Progenitor cell of endocrine pancreas (in vitro differentiated cells): Measurements from ENCODE around the gene RNFT2. TPM values are rescaled to one million over a fixed set of nuclear protein-coding genes. Genes with fewer than 3 reads are reported as not detected.

Experiments used
- DNase-seq: peaks from one replicate; pipeline ENCODE4 v3.0.0; 2021; ENCODE audit warnings: low spot score; ENCODE audit not compliant: unreplicated experiment
- H3K27ac Mint-ChIP-seq: 2 replicates; pipeline ENCODE4 v1.8.0; 2021; ENCODE audit warnings: mild to moderate bottlenecking, moderate library complexity, mixed read lengths
- H3K27me3 Mint-ChIP-seq: 2 replicates; pipeline ENCODE4 v1.8.0; 2021; ENCODE audit warnings: mixed read lengths
- H3K36me3 Mint-ChIP-seq: 2 replicates; pipeline ENCODE4 v1.8.0; 2022; ENCODE audit warnings: mixed read lengths; ENCODE audit not compliant: insufficient read depth
- H3K4me1 Mint-ChIP-seq: 2 replicates; pipeline ENCODE4 v1.8.0; 2021; ENCODE audit warnings: low read depth, mixed read lengths
- H3K4me3 Mint-ChIP-seq: 2 replicates; pipeline ENCODE4 v1.8.0; 2021; ENCODE audit warnings: low read depth, mild to moderate bottlenecking, moderate library complexity, mixed read lengths
- H3K9me3 Mint-ChIP-seq: 2 replicates; pipeline ENCODE4 v1.8.0; 2021; ENCODE audit warnings: low read depth, mixed read lengths
- CTCF ChIP-seq: fragments of 200-600 bp; sonication (generic); IDR thresholded peaks from one replicate; pipeline ENCODE4 v1.5.0; 2021; ENCODE audit warnings: antibody characterized with exemption, mild to moderate bottlenecking; ENCODE audit not compliant: unreplicated experiment
- total RNA-seq: library from RNA; stranded (reverse); gene quantifications from 2 replicates; pipeline ENCODE4 v1.2.1, GENCODE V29; 2021

Gene RNFT2
- total RNA-seq, 1 donor from 2014 or later = 32.1 TPM

DNA sequence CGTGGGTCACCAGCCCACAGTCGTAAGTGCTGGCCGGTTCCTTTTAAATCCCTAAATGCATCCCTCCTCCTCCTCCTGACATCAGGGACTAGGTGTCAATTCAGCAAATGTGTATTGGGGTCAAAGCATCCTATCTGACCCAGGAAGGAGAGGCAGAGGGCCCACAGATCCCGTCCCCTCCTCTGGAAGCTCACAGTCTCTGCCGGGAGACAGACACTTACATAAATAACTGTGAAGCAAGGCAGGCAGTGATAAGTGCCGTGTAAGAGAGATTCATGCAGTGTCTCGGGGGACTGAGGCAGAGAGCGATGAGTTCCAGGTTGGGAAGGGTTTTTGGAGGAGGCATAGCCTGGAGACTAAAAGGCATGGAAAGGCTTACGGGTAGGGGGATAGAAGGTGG is 99.0 kb downstream of the RNFT2 start:
- H3K4me3 Mint-ChIP-seq = no peak overlapping the region
- peaks cover 6% of the 10 kb centered on the region for H3K36me3 Mint-ChIP-seq
- no peaks in the 10 kb centered on the region for H3K27me3 Mint-ChIP-seq
- no peaks in the 10 kb centered on the region for H3K9me3 Mint-ChIP-seq
- no peak overlapping the region for H3K27ac Mint-ChIP-seq
- TF ChIP-seq CTCF = no peak
- H3K4me1 Mint-ChIP-seq = no peaks in the 10 kb centered on the region
- no peak for DNase-seq

DNA sequence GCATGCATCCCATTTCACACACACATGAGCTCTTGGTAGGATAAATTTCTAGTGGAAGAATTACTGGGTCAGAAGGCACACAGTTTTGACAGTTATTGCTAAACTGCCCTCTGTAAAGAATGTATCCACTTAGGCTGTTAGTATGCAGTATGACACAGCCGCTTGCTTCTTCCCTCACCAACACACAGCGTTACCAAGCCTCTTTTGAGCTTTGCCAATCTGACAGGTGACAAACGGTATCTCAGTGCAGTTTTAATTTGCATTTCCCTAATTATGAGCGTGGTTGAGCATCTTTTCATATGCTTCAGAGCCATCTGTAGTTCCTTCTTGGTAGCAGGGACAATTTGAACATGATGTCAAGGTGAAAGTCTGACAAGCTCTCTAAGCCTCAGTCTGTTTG is 100.2 kb downstream of the RNFT2 start:
- DNase-seq = no peak
- no peak for TF ChIP-seq CTCF
- H3K4me3 Mint-ChIP-seq = no peak overlapping the region
- no peaks in the 10 kb centered on the region for H3K27me3 Mint-ChIP-seq
- no peaks in the 10 kb centered on the region for H3K4me1 Mint-ChIP-seq
- H3K27ac Mint-ChIP-seq = no peak overlapping the region
- no peaks in the 10 kb centered on the region for H3K9me3 Mint-ChIP-seq
- H3K36me3 Mint-ChIP-seq = peaks cover 6% of the 10 kb centered on the region

DNA sequence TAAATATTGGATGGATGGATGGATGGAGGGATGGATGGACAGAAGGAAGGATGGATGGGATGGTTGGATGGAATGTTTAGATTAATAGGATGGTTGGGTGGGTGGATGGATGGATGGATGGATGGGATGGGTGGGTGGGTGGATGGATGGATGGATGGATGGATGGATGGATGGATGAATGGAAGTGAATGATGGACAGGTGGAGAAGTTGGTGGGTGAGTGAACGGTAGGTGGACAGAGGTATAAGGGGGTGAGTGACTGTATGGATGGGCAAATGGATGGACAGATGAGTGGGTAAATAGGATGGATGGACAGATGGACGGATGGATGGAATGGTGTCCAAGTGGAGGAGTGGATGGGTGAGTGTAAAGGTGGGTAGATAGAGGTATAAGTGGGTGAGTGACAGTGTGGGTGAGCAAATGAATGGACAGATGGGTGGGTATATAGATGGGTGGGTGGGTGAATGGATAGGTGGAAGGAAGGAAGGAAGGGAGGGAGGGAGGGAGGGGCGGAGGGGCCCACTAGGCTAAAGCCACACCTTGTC is 101.2 kb downstream of the RNFT2 start:
- no peak overlapping the region for H3K27ac Mint-ChIP-seq
- no peaks in the 10 kb centered on the region for H3K4me1 Mint-ChIP-seq
- TF ChIP-seq CTCF = no peak
- DNase-seq = no peak
- no peak overlapping the region for H3K4me3 Mint-ChIP-seq
- H3K9me3 Mint-ChIP-seq = no peaks in the 10 kb centered on the region
- H3K36me3 Mint-ChIP-seq = peaks cover 6% of the 10 kb centered on the region
- no peaks in the 10 kb centered on the region for H3K27me3 Mint-ChIP-seq

DNA sequence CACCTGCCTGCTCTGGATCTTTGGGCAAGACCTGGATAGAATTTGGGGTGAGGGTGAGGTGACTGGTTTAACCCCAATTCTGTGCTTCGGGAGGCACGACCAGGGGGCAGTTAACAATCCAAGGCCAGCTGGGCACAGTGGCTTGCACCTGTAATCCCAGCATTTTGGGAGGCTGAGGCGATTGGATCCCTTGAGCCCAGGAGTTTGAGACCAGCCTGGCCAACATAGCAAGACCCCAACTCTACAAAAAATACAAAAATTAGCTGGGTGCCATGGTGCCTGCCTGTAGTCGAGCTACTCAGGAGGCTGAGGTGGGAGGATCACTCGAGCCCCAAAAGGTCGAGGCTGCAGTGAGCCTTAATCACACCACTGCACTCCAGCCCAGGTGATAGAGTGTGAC is 105.0 kb downstream of the RNFT2 start:
- no peaks in the 10 kb centered on the region for H3K9me3 Mint-ChIP-seq
- no peak overlapping the region for H3K27ac Mint-ChIP-seq
- no peaks in the 10 kb centered on the region for H3K27me3 Mint-ChIP-seq
- TF ChIP-seq CTCF = no peak
- H3K4me3 Mint-ChIP-seq = no peak overlapping the region
- H3K36me3 Mint-ChIP-seq = no peaks in the 10 kb centered on the region
- H3K4me1 Mint-ChIP-seq = no peaks in the 10 kb centered on the region
- DNase-seq = no peak

DNA sequence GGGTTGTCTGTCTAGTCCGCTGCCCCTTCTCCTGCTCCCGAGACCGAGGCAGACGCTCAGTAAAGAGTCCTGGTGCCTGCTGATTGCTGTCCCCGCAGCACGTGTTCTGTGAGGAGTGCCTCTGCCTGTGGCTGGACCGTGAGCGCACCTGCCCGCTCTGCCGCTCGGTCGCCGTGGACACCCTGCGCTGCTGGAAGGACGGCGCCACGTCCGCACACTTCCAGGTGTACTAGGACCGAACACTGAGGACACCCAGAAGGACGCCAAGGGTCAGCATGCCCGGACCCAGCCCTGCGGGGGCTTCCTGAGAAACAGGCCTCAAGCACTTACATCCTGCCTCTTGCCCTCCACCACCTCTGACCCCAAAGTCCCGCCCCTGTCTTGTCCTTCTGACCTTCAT is 111.1 kb downstream of the RNFT2 start:
- no peaks in the 10 kb centered on the region for H3K9me3 Mint-ChIP-seq
- no peaks in the 10 kb centered on the region for H3K4me1 Mint-ChIP-seq
- no peak overlapping the region for H3K27ac Mint-ChIP-seq
- H3K36me3 Mint-ChIP-seq = peaks cover 2% of the 10 kb centered on the region
- H3K4me3 Mint-ChIP-seq = no peak overlapping the region
- no peak for TF ChIP-seq CTCF
- no peaks in the 10 kb centered on the region for H3K27me3 Mint-ChIP-seq
- DNase-seq = no peak
